Esophagus squamous epithelium (tissue), 4 donors: ENCODE measurements around the gene BOD1L1.

Experiments used
- CTCF ChIP-seq, 6 experiments: fragments of 450-650 bp in 4 of 6; fragments of 200-600 bp in 2 of 6; sonication (generic) in 2 of 6; IDR thresholded peaks; one replicate each; pipeline ENCODE4 v1.5.1; 2016 to 2019; ENCODE audit warnings: antibody characterized with exemption in 6 of 6, mild to moderate bottlenecking in 4 of 6, moderate library complexity in 4 of 6
- POLR2A ChIP-seq, 4 donors: fragments of 450-650 bp; IDR thresholded peaks; one replicate each; pipeline ENCODE4 v1.6.1; 2017; ENCODE audit warnings: antibody characterized with exemption in 4 of 4, mild to moderate bottlenecking in 4 of 4, moderate library complexity in 3 of 4

DNA sequence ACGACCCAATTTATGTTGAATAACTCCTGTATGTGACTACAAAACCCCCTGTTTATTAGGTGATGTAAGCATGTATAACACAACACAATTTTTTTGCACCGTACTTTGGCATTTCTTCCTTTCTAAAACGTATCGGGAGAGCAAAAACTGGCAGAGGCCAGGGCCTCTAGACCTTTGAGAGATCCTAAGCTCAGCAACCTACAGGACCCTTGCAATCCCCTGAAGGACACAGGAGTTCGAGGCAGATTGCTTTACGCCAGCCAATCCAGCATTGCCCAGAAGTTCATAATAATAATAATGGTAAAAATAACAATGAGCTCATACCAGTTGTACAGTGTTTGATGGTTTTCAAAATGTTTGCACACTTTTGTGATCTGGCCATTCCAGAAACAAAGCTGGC is 90.9 kb downstream of the BOD1L1 start:
- TF ChIP-seq CTCF (IDR thresholded peaks at IDR 0.05) (no peak), POLR2A (IDR thresholded peaks at IDR 0.05) (no peak)
